ENCODE results near the gene FOXP2.

DNA sequence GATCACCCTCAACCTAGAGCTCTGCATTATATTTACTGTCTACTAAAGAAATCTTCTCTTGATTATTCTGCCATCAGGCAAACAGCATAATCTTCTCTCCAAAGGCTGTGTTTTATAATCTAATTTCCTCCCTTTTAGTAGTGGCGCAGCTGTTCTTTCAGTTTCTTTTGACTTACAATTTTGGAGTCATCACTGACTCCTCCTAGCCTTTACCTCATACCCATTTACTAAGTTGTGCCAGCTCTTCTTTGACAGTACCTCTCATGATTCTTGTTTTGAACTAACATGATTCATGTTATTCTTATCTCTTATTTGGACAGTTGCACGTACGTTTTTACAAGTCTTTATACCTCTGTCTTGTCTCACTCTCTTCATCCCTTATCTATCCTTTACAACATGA, 113.0 kb downstream of the FOXP2 start:
- TF ChIP-seq, protein P1, sequence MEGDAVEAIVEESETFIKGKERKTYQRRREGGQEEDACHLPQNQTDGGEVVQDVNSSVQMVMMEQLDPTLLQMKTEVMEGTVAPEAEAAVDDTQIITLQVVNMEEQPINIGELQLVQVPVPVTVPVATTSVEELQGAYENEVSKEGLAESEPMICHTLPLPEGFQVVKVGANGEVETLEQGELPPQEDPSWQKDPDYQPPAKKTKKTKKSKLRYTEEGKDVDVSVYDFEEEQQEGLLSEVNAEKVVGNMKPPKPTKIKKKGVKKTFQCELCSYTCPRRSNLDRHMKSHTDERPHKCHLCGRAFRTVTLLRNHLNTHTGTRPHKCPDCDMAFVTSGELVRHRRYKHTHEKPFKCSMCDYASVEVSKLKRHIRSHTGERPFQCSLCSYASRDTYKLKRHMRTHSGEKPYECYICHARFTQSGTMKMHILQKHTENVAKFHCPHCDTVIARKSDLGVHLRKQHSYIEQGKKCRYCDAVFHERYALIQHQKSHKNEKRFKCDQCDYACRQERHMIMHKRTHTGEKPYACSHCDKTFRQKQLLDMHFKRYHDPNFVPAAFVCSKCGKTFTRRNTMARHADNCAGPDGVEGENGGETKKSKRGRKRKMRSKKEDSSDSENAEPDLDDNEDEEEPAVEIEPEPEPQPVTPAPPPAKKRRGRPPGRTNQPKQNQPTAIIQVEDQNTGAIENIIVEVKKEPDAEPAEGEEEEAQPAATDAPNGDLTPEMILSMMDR (IDR thresholded peaks at IDR 0.05): no peak
- TF ChIP-seq POLR2AphosphoS5 (IDR thresholded peaks at IDR 0.05): no peak
